CD14-positive monocyte (primary cell): ENCODE results near the gene BTN3A1. TPM values are rescaled to one million over a fixed set of nuclear protein-coding genes. Genes with fewer than 3 reads are reported as not detected.

Source experiments
- DNase-seq, 3 donors: peaks; one replicate each; pipeline ENCODE4 v3.0.0-alpha.2; 2011 to 2022
- H2AFZ ChIP-seq: 2 replicates; pipeline ENCODE4 v1.6.0; 2012; ENCODE audit warnings: mild to moderate bottlenecking, low read depth, low read length, inconsistent platforms; ENCODE audit not compliant: insufficient read depth, poor library complexity, severe bottlenecking
- H3K27ac ChIP-seq, 2 donors: 1 replicate in 1 of 2; 2 replicates in 1 of 2; pipeline ENCODE4 v1.5.1; 2012 to 2013; ENCODE audit warnings: low read length in 2 of 2, control low read depth in 1 of 2, inconsistent platforms in 1 of 2, low read depth in 1 of 2, mild to moderate bottlenecking in 1 of 2
- H3K27me3 ChIP-seq, 2 donors: one replicate each; pipeline versions ENCODE4 v1.6.0 to v1.6.1; 2011 to 2013; ENCODE audit warnings: low read length in 2 of 2; ENCODE audit not compliant: control insufficient read depth in 2 of 2, insufficient read depth in 2 of 2
- H3K36me3 ChIP-seq, 2 donors: replicated peaks in 1 of 2; 1 replicate in 1 of 2; 2 replicates in 1 of 2; pipeline versions ENCODE4 v1.5.1 to v1.6.1; 2012 to 2013; ENCODE audit warnings: low read length in 2 of 2, control low read depth in 1 of 2, inconsistent platforms in 1 of 2, mild to moderate bottlenecking in 1 of 2; ENCODE audit not compliant: insufficient read depth in 2 of 2, control insufficient read depth in 1 of 2
- H3K4me1 ChIP-seq, 2 donors: 1 replicate in 1 of 2; 2 replicates in 1 of 2; pipeline versions ENCODE4 v1.5.1 to v1.6.1; 2012 to 2013; ENCODE audit warnings: low read length in 2 of 2, control low read depth in 1 of 2, inconsistent platforms in 1 of 2, mild to moderate bottlenecking in 1 of 2, moderate library complexity in 1 of 2; ENCODE audit not compliant: insufficient read depth in 2 of 2, control insufficient read depth in 1 of 2
- H3K4me2 ChIP-seq: replicated peaks from 2 replicates; pipeline ENCODE3; 2012; ENCODE audit warnings: low read length, moderate library complexity, mild to moderate bottlenecking; ENCODE audit not compliant: poor library complexity, severe bottlenecking; ENCODE audit errors: extremely low read depth
- H3K4me3 ChIP-seq, 3 experiments: fragments of 200-600 bp in 1 of 3; sonication (generic) in 1 of 3; replicated peaks in 1 of 3; 1 replicate in 2 of 3; 2 replicates in 1 of 3; pipeline ENCODE4 v1.5.1; 2011 to 2013; ENCODE audit warnings: low read length in 3 of 3, mild to moderate bottlenecking in 3 of 3, control low read depth in 2 of 3, low read depth in 2 of 3, inconsistent platforms in 1 of 3, moderate library complexity in 1 of 3
- H3K79me2 ChIP-seq: 2 replicates; pipeline ENCODE4 v1.6.0; 2012; ENCODE audit warnings: mild to moderate bottlenecking, control low read depth, inconsistent platforms, low read length, moderate library complexity; ENCODE audit not compliant: insufficient read depth
- H3K9ac ChIP-seq: 2 replicates; pipeline ENCODE4 v1.6.0; 2017; ENCODE audit warnings: low read length, mild to moderate bottlenecking; ENCODE audit not compliant: insufficient read depth, poor library complexity, severe bottlenecking
- H3K9me3 ChIP-seq, 2 donors: replicated peaks in 1 of 2; 1 replicate in 1 of 2; 2 replicates in 1 of 2; pipeline versions ENCODE4 v1.5.1 to v1.6.1; 2012 to 2013; ENCODE audit warnings: low read length in 2 of 2, control low read depth in 1 of 2; ENCODE audit not compliant: control insufficient read depth in 1 of 2, insufficient read depth in 1 of 2
- H4K20me1 ChIP-seq: 2 replicates; pipeline ENCODE4 v1.6.0; 2012; ENCODE audit warnings: mild to moderate bottlenecking, low read length, control low read depth, moderate library complexity; ENCODE audit not compliant: insufficient read depth
- H3K27ac Mint-ChIP-seq, 7 donors: one replicate each; pipeline ENCODE4 v1.8.0; 2020; ENCODE audit warnings: mild to moderate bottlenecking in 7 of 7, mixed read lengths in 7 of 7, moderate library complexity in 6 of 7, inconsistent platforms in 2 of 7
- H3K27me3 Mint-ChIP-seq, 3 donors: one replicate each; pipeline ENCODE4 v1.8.0; 2021 to 2022; ENCODE audit warnings: low read depth in 3 of 3, mild to moderate bottlenecking in 3 of 3, mixed read lengths in 3 of 3, moderate library complexity in 3 of 3, inconsistent platforms in 1 of 3
- H3K36me3 Mint-ChIP-seq, 2 donors: one replicate each; pipeline ENCODE4 v1.8.0; 2020; ENCODE audit warnings: mixed read lengths in 2 of 2, inconsistent platforms in 1 of 2, mild to moderate bottlenecking in 1 of 2
- H3K4me1 Mint-ChIP-seq: one replicate; pipeline ENCODE4 v1.8.0; 2020; ENCODE audit warnings: mild to moderate bottlenecking, mixed read lengths
- H3K4me3 Mint-ChIP-seq, 2 donors: one replicate each; pipeline ENCODE4 v1.8.0; 2020; ENCODE audit warnings: mild to moderate bottlenecking in 2 of 2, mixed read lengths in 2 of 2, moderate library complexity in 1 of 2
- H3K9me3 Mint-ChIP-seq, 7 donors: one replicate each; pipeline ENCODE4 v1.8.0; 2020 to 2022; ENCODE audit warnings: mixed read lengths in 7 of 7, mild to moderate bottlenecking in 6 of 7, moderate library complexity in 6 of 7, inconsistent platforms in 2 of 7
- CTCF ChIP-seq: fragments of 200-600 bp; IDR thresholded peaks from one replicate; pipeline ENCODE4 v1.8.0; 2022; ENCODE audit warnings: antibody characterized with exemption, mild to moderate bottlenecking
- WGBS: methylation state at CpG from one replicate; pipeline ENCODE4 v1.1.5; 2013; ENCODE audit warnings: missing lambda C conversion rate; ENCODE audit not compliant: insufficient coverage; 5-methylcytosine and 5-hydroxymethylcytosine counted together
- intact Hi-C, 2 donors: fragments of 100-400 bp; cut with micrococcal nuclease; formaldehyde crosslinking; loops; one replicate each; pipeline versions ENCODE4 v1.15.0 to v1.15.1; 2023
- polyA plus RNA-seq, 3 donors: library from polyadenylated mRNA; depleted of rRNA in 1 of 3; unstranded in 2 of 3; stranded (reverse) in 1 of 3; fragments of 300-500 nt in 2 of 3; fragments of >200 nt in 1 of 3; fragmentation: Illumina TruSeq in 2 of 3; gene quantifications; 1 replicate in 2 of 3; 2 replicates in 1 of 3; pipeline ENCODE4 v1.2.3, GENCODE V29; 2012 to 2021

BTN3A1 gene
- polyA plus RNA-seq, 3 donors: 19.7 to 114 (median 25.1) TPM

GRCh38 chr6:26362093-26362835 lies 39.8 kb upstream of the BTN3A1 start:
- H3K4me3 ChIP-seq: no peak overlapping the region
- Mint-ChIP-seq H3K27me3 (peaks cover 0 to 4% (median 0%) of the 10 kb centered on the region in 3 donors), H3K4me1 (peaks cover 17% of the 10 kb centered on the region), H3K27ac (peak overlapping the region in 1 of 7 donors; percentile 3), H3K4me3 (no peak overlapping the region), H3K9me3 (no peaks in the 10 kb centered on the region), H3K36me3 (peaks cover 0 to 1% of the 10 kb centered on the region in 2 donors)
- H3K79me2 ChIP-seq: peaks cover 16% of the 10 kb centered on the region
- WGBS: 95% methylated on average over 7 of the region's 9 CpGs
- no peak overlapping the region for H3K9ac ChIP-seq
- no peak overlapping the region for H3K4me2 ChIP-seq
- no peak for TF ChIP-seq CTCF
- DNase-seq: no peak
- H3K27ac ChIP-seq: no peak overlapping the region
- no peaks in the 10 kb centered on the region for H3K27me3 ChIP-seq
- H4K20me1 ChIP-seq: no peaks in the 10 kb centered on the region
- intact Hi-C loops: no loop called here
- peaks cover 28 to 38% of the 10 kb centered on the region in 2 donors for H3K4me1 ChIP-seq
- peak overlapping the region; percentile 39 for H2AFZ ChIP-seq
- no peaks in the 10 kb centered on the region for H3K36me3 ChIP-seq
- H3K9me3 ChIP-seq: no peaks in the 10 kb centered on the region

- no CpG with 5 or more reads among the region's 3 CpGs for WGBS
- Histone ChIP-seq H3K27ac (no peak overlapping the region), H2AFZ (peak overlapping the region; percentile 39), H3K4me3 (no peak overlapping the region), H3K36me3 (no peaks in the 10 kb centered on the region), H3K9me3 (no peaks in the 10 kb centered on the region), H3K9ac (no peak overlapping the region), H3K4me2 (no peak overlapping the region), H3K27me3 (no peaks in the 10 kb centered on the region), H4K20me1 (no peaks in the 10 kb centered on the region), H3K4me1 (peaks cover 33 to 41% of the 10 kb centered on the region in 2 donors), H3K79me2 (peaks cover 16% of the 10 kb centered on the region)
- TF ChIP-seq CTCF: no peak
- intact Hi-C loops: no loop called here
- Mint-ChIP-seq H3K4me3 (no peak overlapping the region), H3K27ac (peak overlapping the region in 2 of 7 donors; percentile 3 to 26), H3K9me3 (no peaks in the 10 kb centered on the region), H3K4me1 (peaks cover 21% of the 10 kb centered on the region), H3K36me3 (peaks cover 0 to 3% of the 10 kb centered on the region in 2 donors), H3K27me3 (peaks cover 0 to 4% (median 0%) of the 10 kb centered on the region in 3 donors)
- peak in 2 of 3 donors; percentile 42 to 57 for DNase-seq
Observed at GRCh38 chr6:26362836-26363220, 39.2 kb upstream of the BTN3A1 start.
